AG09319 (cell line): ENCODE data around the gene PLXND1.

Experiments used
- DNase-seq: peaks from one replicate; pipeline ENCODE4 v3.0.0-alpha.2; 2010; ENCODE audit warnings: low read depth; ENCODE audit errors: extremely low read depth
- CTCF ChIP-seq: IDR thresholded peaks from 2 replicates; pipeline ENCODE4 v1.5.1; 2011; ENCODE audit warnings: low read depth, mild to moderate bottlenecking, inconsistent platforms, low read length, moderate library complexity

The PLXND1 gene

DNA sequence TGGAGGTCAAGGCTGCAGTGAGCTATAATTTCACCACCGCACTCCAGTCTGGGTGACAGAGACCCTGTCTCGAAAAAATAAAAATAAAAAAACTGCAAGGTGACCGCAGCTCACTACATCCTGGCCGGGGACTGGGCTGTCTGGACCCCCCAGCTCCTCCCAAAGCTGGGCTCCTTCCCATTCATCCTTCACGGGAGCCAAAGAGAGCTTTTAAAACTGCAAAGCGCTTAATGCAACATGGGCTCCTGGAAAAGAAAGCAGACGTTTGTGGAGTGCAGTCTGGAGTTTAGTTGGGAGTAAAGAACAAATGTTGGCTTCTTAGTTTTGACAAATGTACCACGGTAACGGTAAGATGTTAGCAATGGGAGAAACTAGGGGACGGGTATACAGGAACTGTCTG, 12.1 kb downstream of the PLXND1 start:
- no peak for TF ChIP-seq CTCF
- DNase-seq: no peak

- no peak for DNase-seq
- TF ChIP-seq CTCF: no peak
These were observed 12.7 kb downstream of the PLXND1 start for GRCh38 chr3:129593595-129594339.

DNA sequence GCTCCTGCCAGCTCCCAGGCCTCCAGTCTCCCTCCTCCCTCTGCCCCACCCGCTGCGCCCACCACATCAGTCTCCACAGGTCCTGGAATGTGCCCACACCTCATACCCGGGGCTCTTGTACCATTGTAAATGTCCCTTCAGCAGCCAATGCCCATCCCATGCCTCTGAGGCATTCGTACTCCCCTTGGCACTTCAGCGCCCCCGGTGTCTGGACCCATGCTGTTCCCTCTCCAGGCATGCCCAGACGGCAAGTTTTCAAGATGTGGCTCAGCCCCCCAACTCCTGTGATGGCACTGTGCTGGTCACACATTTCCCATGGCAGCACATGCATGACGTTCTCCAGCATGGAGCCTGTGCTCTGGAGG, 13.3 kb downstream of the PLXND1 start:
- DNase-seq: no peak
- TF ChIP-seq CTCF: no peak; the same call in 1 of the 2 replicates

GRCh38 chr3:129592381-129593131, 13.9 kb downstream of the PLXND1 start:
- no peak for TF ChIP-seq CTCF
- no peak for DNase-seq

DNA sequence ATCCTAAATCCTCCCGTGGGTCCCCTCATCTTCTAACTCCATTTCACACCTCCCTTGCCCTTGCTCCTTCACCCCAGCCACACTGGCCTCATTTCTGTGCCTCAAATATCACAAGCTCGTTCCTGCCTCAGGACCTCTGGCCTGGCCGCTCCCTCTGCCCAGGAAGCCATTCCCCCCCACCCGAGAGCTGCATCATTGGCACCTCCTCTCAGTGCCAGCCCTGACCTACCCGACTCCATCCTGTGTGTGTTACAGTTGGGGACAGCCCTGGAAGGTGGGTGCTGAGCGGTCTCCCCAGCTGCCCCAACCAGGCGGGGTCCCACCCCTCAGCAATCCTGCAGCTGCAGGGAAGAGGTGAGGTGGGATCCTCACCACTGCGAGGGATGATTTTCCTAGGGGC, 14.5 kb downstream of the PLXND1 start:
- TF ChIP-seq CTCF: no peak
- DNase-seq: no peak

DNA sequence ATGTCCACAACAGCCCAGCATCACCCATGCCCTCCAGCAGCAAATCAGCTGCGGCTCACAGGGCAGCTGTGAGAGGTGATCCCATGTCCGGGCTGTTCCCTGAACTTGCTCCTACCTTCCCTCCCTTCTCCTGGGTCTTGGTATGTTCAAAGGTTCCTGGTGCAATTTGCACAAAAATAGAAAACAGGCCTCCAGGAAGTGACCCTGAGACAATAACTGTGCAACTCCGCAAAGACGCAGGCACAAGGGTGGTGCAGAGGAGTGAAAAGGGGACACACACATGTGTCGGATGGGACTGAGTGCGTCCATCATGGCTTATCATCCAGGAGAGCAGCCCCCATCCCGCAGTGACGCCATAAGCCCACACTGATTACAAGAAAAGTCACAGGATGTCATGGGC, 16.3 kb downstream of the PLXND1 start:
- TF ChIP-seq CTCF: no peak
- DNase-seq: no peak

- no peak for TF ChIP-seq CTCF
- DNase-seq: no peak
These were observed 18.8 kb downstream of the PLXND1 start for GRCh38 chr3:129587566-129588210.
